Measurements from ENCODE around the gene ZNF135. TPM values are rescaled to one million over a fixed set of nuclear protein-coding genes. Genes with fewer than 3 reads are reported as not detected.

Gene ZNF135
- total RNA-seq, 1 experiment from 2014 or later, result not detected

GRCh38 chr19:58086825-58087710, 28.0 kb downstream of the ZNF135 start:
- DNase-seq (ENCODE audit: low spot score), result no peak
- in situ Hi-C loops (cut with HindIII; ENCODE audit: low sequenced_read_pairs), result no loop called here

GRCh38 chr19:58088521-58089052, 29.5 kb downstream of the ZNF135 start:
- DNase-seq (ENCODE audit: low spot score), result no peak
- in situ Hi-C loops (cut with HindIII; ENCODE audit: low sequenced_read_pairs), result no loop called here

- in situ Hi-C loops (cut with HindIII; ENCODE audit: low sequenced_read_pairs), result no loop called here
- DNase-seq (ENCODE audit: low spot score), result peak; percentile 44
Observed at GRCh38 chr19:58089846-58090245, 30.8 kb downstream of the ZNF135 start.

GRCh38 chr19:58091251-58091995, 32.3 kb downstream of the ZNF135 start:
- in situ Hi-C loops (cut with HindIII; ENCODE audit: low sequenced_read_pairs), result no loop called here
- no peak for DNase-seq (ENCODE audit: low spot score)

- in situ Hi-C loops (cut with HindIII; ENCODE audit: low sequenced_read_pairs), result no loop called here
- no peak for DNase-seq (ENCODE audit: low spot score)
Observed at GRCh38 chr19:58093071-58093470, 34.0 kb downstream of the ZNF135 start.

- no peak for DNase-seq (ENCODE audit: low spot score)
- in situ Hi-C loops (cut with HindIII; ENCODE audit: low sequenced_read_pairs), result no loop called here
Observed at GRCh38 chr19:58095328-58095727, 36.2 kb downstream of the ZNF135 start.

- DNase-seq (ENCODE audit: low spot score), result no peak
- in situ Hi-C loops (cut with HindIII; ENCODE audit: low sequenced_read_pairs), result no loop called here
Observed at GRCh38 chr19:58096884-58097283, 37.8 kb downstream of the ZNF135 start.

- no peak for DNase-seq (ENCODE audit: low spot score)
- in situ Hi-C loops (cut with HindIII; ENCODE audit: low sequenced_read_pairs), result no loop called here
Observed at GRCh38 chr19:58097349-58097748, 38.3 kb downstream of the ZNF135 start.

GRCh38 chr19:58097781-58098681, 38.9 kb downstream of the ZNF135 start, which contains the start of gene ZSCAN18:
Gene ZSCAN18 (minus strand): TSS chr19:58098231. CDS start chr19:58090267, 7,964 bp downstream.
- in situ Hi-C loops (cut with HindIII; ENCODE audit: low sequenced_read_pairs), result no loop called here
- peak; percentile 96 for DNase-seq (ENCODE audit: low spot score)

- no peak for DNase-seq (ENCODE audit: low spot score)
- in situ Hi-C loops (cut with HindIII; ENCODE audit: low sequenced_read_pairs), result no loop called here
Observed at GRCh38 chr19:58098682-58098998, 39.6 kb downstream of the ZNF135 start.

GRCh38 chr19:58107778-58108545, 48.9 kb downstream of the ZNF135 start:
- no peak for DNase-seq (ENCODE audit: low spot score)
- in situ Hi-C loops (cut with HindIII; ENCODE audit: low sequenced_read_pairs), result no loop called here

- DNase-seq (ENCODE audit: low spot score), result no peak
- in situ Hi-C loops (cut with HindIII; ENCODE audit: low sequenced_read_pairs), result no loop called here
Observed at GRCh38 chr19:58108546-58108817, 49.4 kb downstream of the ZNF135 start.

GRCh38 chr19:58117841-58118575, 58.9 kb downstream of the ZNF135 start:
- peak; percentile 86 for DNase-seq (ENCODE audit: low spot score)
- in situ Hi-C loops (cut with HindIII; ENCODE audit: low sequenced_read_pairs), result no loop called here

- in situ Hi-C loops (cut with HindIII; ENCODE audit: low sequenced_read_pairs), result no loop called here
- DNase-seq (ENCODE audit: low spot score), result no peak
Observed at GRCh38 chr19:58118979-58119733, 60.1 kb downstream of the ZNF135 start.
